ENCODE measurements around the gene FBXL4. TPM values are rescaled to one million over a fixed set of nuclear protein-coding genes. Genes with fewer than 3 reads are reported as not detected.

Gene FBXL4
- total RNA-seq, 1 experiment from 2014 or later = 5.1 TPM

DNA sequence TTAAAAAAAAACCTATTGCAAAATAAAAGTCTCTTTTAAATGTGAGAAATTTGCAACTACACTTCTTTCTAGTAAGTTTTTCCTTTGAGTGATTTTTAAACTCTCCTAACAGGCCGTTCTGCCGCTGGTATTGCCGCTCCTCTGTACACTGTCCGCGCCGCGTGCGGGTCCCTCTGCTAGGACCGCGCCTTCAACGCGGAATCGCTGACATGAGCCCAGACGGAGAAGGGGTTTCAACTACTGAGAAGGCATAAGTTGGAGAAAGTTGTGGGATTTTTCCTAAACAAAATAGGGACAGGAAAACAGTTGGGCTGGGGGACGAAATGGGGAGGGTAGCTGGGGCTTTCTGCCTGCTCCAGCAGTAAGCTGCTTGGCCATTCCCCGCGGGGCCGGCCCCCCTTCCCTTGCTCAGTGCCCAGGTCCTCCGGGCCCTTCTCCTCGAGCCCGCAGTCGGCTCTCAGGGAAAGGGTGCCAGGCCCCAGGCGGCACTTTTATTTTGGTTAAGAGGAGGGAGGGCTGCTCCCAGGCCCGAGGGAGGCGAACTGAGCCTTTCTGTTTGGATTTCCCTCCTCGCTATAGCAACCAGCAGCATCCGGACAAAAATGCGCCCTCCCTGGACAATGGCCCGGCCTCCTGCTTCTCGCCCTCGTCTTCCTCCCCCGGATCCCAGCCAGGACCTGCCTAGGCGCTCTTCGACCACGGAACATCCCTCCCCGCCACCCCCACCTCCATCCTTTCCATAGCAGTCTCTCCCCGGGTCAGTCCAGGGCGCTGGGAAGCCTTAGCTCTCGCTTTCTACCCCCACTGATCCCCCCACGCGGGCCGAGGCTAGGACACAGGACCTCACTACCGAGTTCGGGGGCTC lies 120.2 kb downstream of the FBXL4 start:
- no peak overlapping the region for H3K14ac ChIP-seq (ENCODE audit: insufficient read depth, low read length)
- no peak overlapping the region for H2BK5ac ChIP-seq (ENCODE audit: insufficient read length, low read length)
- TF ChIP-seq, protein P1, sequence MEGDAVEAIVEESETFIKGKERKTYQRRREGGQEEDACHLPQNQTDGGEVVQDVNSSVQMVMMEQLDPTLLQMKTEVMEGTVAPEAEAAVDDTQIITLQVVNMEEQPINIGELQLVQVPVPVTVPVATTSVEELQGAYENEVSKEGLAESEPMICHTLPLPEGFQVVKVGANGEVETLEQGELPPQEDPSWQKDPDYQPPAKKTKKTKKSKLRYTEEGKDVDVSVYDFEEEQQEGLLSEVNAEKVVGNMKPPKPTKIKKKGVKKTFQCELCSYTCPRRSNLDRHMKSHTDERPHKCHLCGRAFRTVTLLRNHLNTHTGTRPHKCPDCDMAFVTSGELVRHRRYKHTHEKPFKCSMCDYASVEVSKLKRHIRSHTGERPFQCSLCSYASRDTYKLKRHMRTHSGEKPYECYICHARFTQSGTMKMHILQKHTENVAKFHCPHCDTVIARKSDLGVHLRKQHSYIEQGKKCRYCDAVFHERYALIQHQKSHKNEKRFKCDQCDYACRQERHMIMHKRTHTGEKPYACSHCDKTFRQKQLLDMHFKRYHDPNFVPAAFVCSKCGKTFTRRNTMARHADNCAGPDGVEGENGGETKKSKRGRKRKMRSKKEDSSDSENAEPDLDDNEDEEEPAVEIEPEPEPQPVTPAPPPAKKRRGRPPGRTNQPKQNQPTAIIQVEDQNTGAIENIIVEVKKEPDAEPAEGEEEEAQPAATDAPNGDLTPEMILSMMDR (conservative IDR thresholded peaks at IDR 0.05) = no peak
- H3K27me3 ChIP-seq (ENCODE audit: insufficient read depth, low read length) = peaks cover 68% of the 10 kb centered on the region
- no peaks in the 10 kb centered on the region for H3K9me3 ChIP-seq (ENCODE audit: control insufficient read depth, low read depth, low read length)
- H4K91ac ChIP-seq (ENCODE audit: insufficient read length, low read depth, low read length) = no peak overlapping the region
- H3K79me2 ChIP-seq (ENCODE audit: insufficient read depth, low read length) = no peaks in the 10 kb centered on the region
- no peak overlapping the region for H3K4ac ChIP-seq (ENCODE audit: low read depth, low read length)
- H2BK15ac ChIP-seq (ENCODE audit: low read depth, low read length) = no peak overlapping the region
- H3K9ac ChIP-seq (ENCODE audit: extremely low read depth, insufficient read length, low read length) = no peak overlapping the region
- no peaks in the 10 kb centered on the region for H4K20me1 ChIP-seq (ENCODE audit: control insufficient read depth, insufficient read depth, insufficient read length)
- Mint-ChIP-seq H3K27me3 (ENCODE audit: low read depth) (peaks cover 100% of the 10 kb centered on the region), H3K36me3 (ENCODE audit: insufficient read depth in 1 of 3, low read depth in 3 of 3) (no peaks in the 10 kb centered on the region), H3K4me3 (peak overlapping the region; percentile 33 to 80; a peak in 4 of 5 replicates), H3K9me3 (peaks cover 0 to 3% of the 10 kb centered on the region in 2 experiments; a peak in 2 of 5 replicates), H3K27ac (no peak overlapping the region), H3K4me1 (peaks cover 50 to 58% of the 10 kb centered on the region in 2 experiments)
- H3K79me1 ChIP-seq (ENCODE audit: insufficient read depth, low read depth, low read length, poor library complexity, severe bottlenecking) = no peaks in the 10 kb centered on the region
- H3K18ac ChIP-seq (ENCODE audit: insufficient read length, low read depth, low read length) = no peak overlapping the region
- peak overlapping the region; percentile 81 for H3K4me2 ChIP-seq (ENCODE audit: insufficient read depth, insufficient read length, low read length)
- no peak overlapping the region for H3K23ac ChIP-seq (ENCODE audit: insufficient read length, low read depth, low read length)
- no peak overlapping the region for H3K56ac ChIP-seq (ENCODE audit: insufficient read length, low read depth, low read length)
- H4K5ac ChIP-seq (ENCODE audit: insufficient read length, low read depth, low read length) = no peak overlapping the region
- no peak overlapping the region for H2BK120ac ChIP-seq (ENCODE audit: low read depth, low read length, poor library complexity, severe bottlenecking)
- no peak overlapping the region for H2AFZ ChIP-seq (ENCODE audit: low read length)
- no peak overlapping the region for H3K27ac ChIP-seq (ENCODE audit: insufficient read length, low read depth, low read length)
- no peak overlapping the region for H2AK5ac ChIP-seq (ENCODE audit: insufficient read length, low read length)
- no peak overlapping the region for H2BK12ac ChIP-seq (ENCODE audit: insufficient read length, low read depth, low read length)
- no peak overlapping the region for H4K8ac ChIP-seq (replicated peaks; ENCODE audit: insufficient read length, low read depth, low read length)
- peaks cover 39% of the 10 kb centered on the region for H3K23me2 ChIP-seq (ENCODE audit: insufficient read length, low read depth, low read length, poor library complexity, severe bottlenecking)
- H3K4me1 ChIP-seq (ENCODE audit: insufficient read depth, low read length) = peaks cover 3% of the 10 kb centered on the region; the same call in 1 of the 2 replicates
- no CpG with 5 or more reads among the region's 44 CpGs for WGBS (ENCODE audit: extremely low coverage, insufficient read length, low lambda C conversion rate)
- DNase-seq = peak; percentile 71
- no peak overlapping the region for H3T11ph ChIP-seq (ENCODE audit: low read length)
- H2BK20ac ChIP-seq (ENCODE audit: low read depth, low read length, poor library complexity, severe bottlenecking) = no peak overlapping the region

All from H9 (cell line).